Small intestine (tissue), 7 donors: ENCODE results near the gene KCNG4. TPM values are rescaled to one million over a fixed set of nuclear protein-coding genes. Genes with fewer than 3 reads are reported as not detected.

Experiments
- DNase-seq, 2 donors: peaks; one replicate each; pipeline versions ENCODE4 v3.0.0 to v3.0.0-alpha.2; 2013
- FAIRE-seq: peaks from 2 replicates; lab custom pipeline; 2012; peaks lifted over from hg19 to GRCh38; lab: Jason Lieb, UNC
- H3K27ac ChIP-seq, 3 donors: one replicate each; pipeline ENCODE4 v1.5.1; 2013; ENCODE audit warnings: low read length in 2 of 3, mild to moderate bottlenecking in 2 of 3, control low read depth in 1 of 3, inconsistent platforms in 1 of 3, low read depth in 1 of 3, moderate library complexity in 1 of 3
- H3K27me3 ChIP-seq, 3 donors: one replicate each; pipeline ENCODE4 v1.6.1; 2013; ENCODE audit warnings: low read length in 3 of 3, inconsistent platforms in 1 of 3; ENCODE audit not compliant: control insufficient read depth in 3 of 3, insufficient read depth in 3 of 3
- H3K36me3 ChIP-seq, 3 donors: one replicate each; pipeline ENCODE4 v1.6.1; 2013; ENCODE audit warnings: low read length in 3 of 3, inconsistent platforms in 1 of 3, low read depth in 1 of 3, mild to moderate bottlenecking in 1 of 3, moderate library complexity in 1 of 3; ENCODE audit not compliant: control insufficient read depth in 3 of 3, insufficient read depth in 2 of 3
- H3K4me1 ChIP-seq, 3 donors: one replicate each; pipeline ENCODE4 v1.6.1; 2013; ENCODE audit warnings: low read length in 2 of 3, inconsistent platforms in 1 of 3, low read depth in 1 of 3, mild to moderate bottlenecking in 1 of 3, moderate library complexity in 1 of 3; ENCODE audit not compliant: control insufficient read depth in 3 of 3, insufficient read depth in 2 of 3
- H3K4me3 ChIP-seq, 3 donors: one replicate each; pipeline ENCODE4 v1.5.1; 2013; ENCODE audit warnings: low read length in 3 of 3, control low read depth in 1 of 3, inconsistent platforms in 1 of 3, low read depth in 1 of 3, mild to moderate bottlenecking in 1 of 3, moderate library complexity in 1 of 3
- H3K9me3 ChIP-seq, 2 donors: one replicate each; pipeline ENCODE4 v1.6.1; 2013; ENCODE audit warnings: low read depth in 1 of 2, low read length in 1 of 2; ENCODE audit not compliant: control insufficient read depth in 2 of 2, insufficient read depth in 1 of 2
- WGBS, 3 donors: extraction: QIAGEN DNeasy Blood & Tissue Kit; methylation state at CpG; one replicate each; pipeline ENCODE4 v1.1.7; 2013; 5-methylcytosine and 5-hydroxymethylcytosine counted together
- polyA plus RNA-seq, 4 donors: library from polyadenylated mRNA; stranded (reverse) in 3 of 4; unstranded in 1 of 4; fragments of 200-250 nt in 3 of 4; fragments of 120-200 nt in 1 of 4; gene quantifications; one replicate each; pipeline versions ENCODE4 v1.2.1 to v1.2.3, GENCODE V29; 2013
- donor health status: healthy with polysubstance abuse.
- donor health status: control.
- donor health status: control.
- donor health status: Bipolar disorder and iron deficiency.
- donor health status: healthy.

The KCNG4 gene
- polyA plus RNA-seq, 4 donors, result not detected

GRCh38 chr16:84180519-84181140, 59.2 kb downstream of the KCNG4 start:
- no peak overlapping the region for H3K4me3 ChIP-seq
- WGBS, 3 donors, result 75 to 80% (median 79%) methylated on average over 20 to 21 of the region's 21 CpGs
- H3K9me3 ChIP-seq, result no peaks in the 10 kb centered on the region
- peaks cover 0 to 7% (median 0%) of the 10 kb centered on the region in 3 donors for H3K4me1 ChIP-seq
- no peak overlapping the region for H3K27ac ChIP-seq
- DNase-seq (no peak), FAIRE-seq (no peak)
- H3K36me3 ChIP-seq, result peaks cover 8 to 77% (median 30%) of the 10 kb centered on the region in 3 donors
- H3K27me3 ChIP-seq, result no peaks in the 10 kb centered on the region

- no peak overlapping the region for H3K4me3 ChIP-seq
- no peaks in the 10 kb centered on the region for H3K27me3 ChIP-seq
- no peak overlapping the region for H3K27ac ChIP-seq
- 83 to 87% (median 85%) methylated on average over 25 to 33 of the region's 33 CpGs for WGBS, 3 donors
- H3K4me1 ChIP-seq, result peaks cover 0 to 7% (median 0%) of the 10 kb centered on the region in 3 donors
- no peaks in the 10 kb centered on the region for H3K9me3 ChIP-seq
- no peak for DNase-seq
- FAIRE-seq, result no peak
- peaks cover 8 to 71% (median 30%) of the 10 kb centered on the region in 3 donors for H3K36me3 ChIP-seq
These were observed 60.0 kb downstream of the KCNG4 start for GRCh38 chr16:84179612-84180320.

GRCh38 chr16:84178892-84179611, 60.8 kb downstream of the KCNG4 start:
- H3K27me3 ChIP-seq, result no peaks in the 10 kb centered on the region
- H3K9me3 ChIP-seq, result no peaks in the 10 kb centered on the region
- DNase-seq, result no peak
- H3K27ac ChIP-seq, result no peak overlapping the region
- no peak for FAIRE-seq
- H3K4me1 ChIP-seq, result peaks cover 0 to 7% (median 0%) of the 10 kb centered on the region in 3 donors
- no peak overlapping the region for H3K4me3 ChIP-seq
- peaks cover 8 to 63% (median 30%) of the 10 kb centered on the region in 3 donors for H3K36me3 ChIP-seq
- 91 to 95% (median 92%) methylated on average over 23 to 28 of the region's 28 CpGs for WGBS, 3 donors

- FAIRE-seq (no peak), DNase-seq (no peak)
- H3K36me3 ChIP-seq, result peaks cover 8 to 55% (median 30%) of the 10 kb centered on the region in 3 donors
- no peak overlapping the region for H3K27ac ChIP-seq
- WGBS, 3 donors, result 88 to 93% (median 90%) methylated on average over 15 of the region's 15 CpGs
- H3K4me1 ChIP-seq, result peaks cover 0 to 7% (median 0%) of the 10 kb centered on the region in 3 donors
- H3K27me3 ChIP-seq, result no peaks in the 10 kb centered on the region
- no peaks in the 10 kb centered on the region for H3K9me3 ChIP-seq
- H3K4me3 ChIP-seq, result no peak overlapping the region
These were observed 61.6 kb downstream of the KCNG4 start for GRCh38 chr16:84178146-84178765.

- H3K4me3 ChIP-seq, result no peak overlapping the region
- peaks cover 0 to 7% (median 0%) of the 10 kb centered on the region in 3 donors for H3K4me1 ChIP-seq
- no peaks in the 10 kb centered on the region for H3K9me3 ChIP-seq
- FAIRE-seq, result no peak
- peaks cover 5 to 50% (median 28%) of the 10 kb centered on the region in 3 donors for H3K36me3 ChIP-seq
- H3K27me3 ChIP-seq, result peaks cover 0 to 2% (median 0%) of the 10 kb centered on the region in 3 donors
- WGBS, 3 donors, result 55 to 70% (median 55%) methylated on average over 9 of the region's 9 CpGs
- peak overlapping the region in 1 of 3 donors; percentile 73 for H3K27ac ChIP-seq
- DNase-seq, result no peak
These were observed 62.1 kb downstream of the KCNG4 start for GRCh38 chr16:84177741-84178073.

- Histone ChIP-seq H3K27ac (peak overlapping the region in 1 of 3 donors; percentile 73), H3K4me1 (peaks cover 0 to 7% (median 0%) of the 10 kb centered on the region in 3 donors), H3K4me3 (no peak overlapping the region), H3K36me3 (peaks cover 5 to 37% (median 21%) of the 10 kb centered on the region in 3 donors), H3K9me3 (no peaks in the 10 kb centered on the region), H3K27me3 (peaks cover 0 to 3% (median 0%) of the 10 kb centered on the region in 3 donors)
- WGBS, 3 donors, result 33 to 57% (median 50%) methylated on average over 18 of the region's 18 CpGs
- FAIRE-seq, result no peak
- DNase-seq, result peak in 1 of 2 donors; percentile 15
These were observed 63.4 kb downstream of the KCNG4 start for GRCh38 chr16:84176192-84177053.

GRCh38 chr16:84175350-84176081, 64.3 kb downstream of the KCNG4 start:
- WGBS, 3 donors, result 26 to 45% (median 32%) methylated on average over 10 of the region's 10 CpGs
- Histone ChIP-seq H3K27ac (no peak overlapping the region), H3K9me3 (no peaks in the 10 kb centered on the region), H3K36me3 (peaks cover 1 to 28% (median 13%) of the 10 kb centered on the region in 3 donors), H3K4me3 (no peak overlapping the region), H3K4me1 (peaks cover 0 to 7% (median 0%) of the 10 kb centered on the region in 3 donors), H3K27me3 (peaks cover 0 to 3% (median 0%) of the 10 kb centered on the region in 3 donors)
- FAIRE-seq (no peak), DNase-seq (peak; percentile 45 to 67)
